8988T (cell line): ENCODE measurements around the gene CCL19.

Experiments used
- DNase-seq: peaks from one replicate; pipeline ENCODE4 v3.0.0; 2011

The CCL19 gene

GRCh38 chr9:34693560-34693959 is 2.5 kb upstream of the CCL19 start:
- DNase-seq: no peak

- no peak for DNase-seq
Measured at GRCh38 chr9:34691936-34692315, 850 bp upstream of the CCL19 start.

GRCh38 chr9:34689512-34689911 is 1.6 kb downstream of the CCL19 start:
- no peak for DNase-seq

GRCh38 chr9:34689116-34689470 is 2.0 kb downstream of the CCL19 start:
- DNase-seq: no peak

- no peak for DNase-seq
Measured at GRCh38 chr9:34688329-34689115, 2.6 kb downstream of the CCL19 start.

- DNase-seq: no peak
Measured at GRCh38 chr9:34687276-34688030, 3.6 kb downstream of the CCL19 start.

- DNase-seq: no peak
Measured at GRCh38 chr9:34686732-34687131, 4.3 kb downstream of the CCL19 start.

- DNase-seq: no peak
Measured at GRCh38 chr9:34686231-34686630, 4.8 kb downstream of the CCL19 start.

- no peak for DNase-seq
Measured at GRCh38 chr9:34685591-34685990, 5.5 kb downstream of the CCL19 start.

- DNase-seq: no peak
Measured at GRCh38 chr9:34684816-34685215, 6.3 kb downstream of the CCL19 start.

- no peak for DNase-seq
Measured at GRCh38 chr9:34684145-34684544, 6.9 kb downstream of the CCL19 start.

- no peak for DNase-seq
Measured at GRCh38 chr9:34675869-34676268, 15.2 kb downstream of the CCL19 start.

- peak; percentile 82 for DNase-seq
Measured at GRCh38 chr9:34675048-34675714, 15.9 kb downstream of the CCL19 start.

- DNase-seq: no peak
Measured at GRCh38 chr9:34674440-34674839, 16.6 kb downstream of the CCL19 start.

- no peak for DNase-seq
Measured at GRCh38 chr9:34671307-34671706, 19.8 kb downstream of the CCL19 start.

GRCh38 chr9:34669809-34670562 is 21.1 kb downstream of the CCL19 start:
- no peak for DNase-seq

- peak; percentile 90 for DNase-seq
Measured at GRCh38 chr9:34665381-34666250, 25.5 kb downstream of the CCL19 start.

GRCh38 chr9:34665067-34665380 is 26.1 kb downstream of the CCL19 start:
- DNase-seq: no peak

GRCh38 chr9:34664281-34665066 is 26.6 kb downstream of the CCL19 start:
- DNase-seq: peak; percentile 79

GRCh38 chr9:34663303-34663605 is 27.8 kb downstream of the CCL19 start:
- DNase-seq: no peak

- no peak for DNase-seq
Measured at GRCh38 chr9:34662526-34663302, 28.4 kb downstream of the CCL19 start, which contains the start of gene CCL27. Gene CCL27, minus strand, starts transcription at chr9:34662657. Its CDS starts 24 bp downstream, at chr9:34662633.
